Measurements from ENCODE around the gene KCNK2.

Gene KCNK2

DNA sequence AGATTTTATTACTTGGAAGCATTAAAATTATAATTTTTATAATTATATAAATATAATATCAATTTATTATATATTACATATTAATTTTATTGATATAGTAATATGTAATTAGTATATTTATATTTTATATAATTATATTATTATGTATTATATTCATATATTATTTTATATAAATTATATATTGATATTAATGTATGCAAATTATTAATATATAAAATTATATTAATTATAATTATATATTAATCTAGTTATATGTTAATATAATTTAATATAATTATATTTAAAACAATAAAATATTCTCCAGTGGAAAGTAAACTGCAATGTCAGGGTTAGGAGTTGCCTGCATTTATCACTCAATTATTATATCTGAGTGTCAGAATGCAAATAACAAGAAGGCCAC, 48.8 kb downstream of the KCNK2 start:
- no peaks in the 10 kb centered on the region for H3K4me1 ChIP-seq (ENCODE audit: insufficient read depth, low read length)
- H3K9ac ChIP-seq (ENCODE audit: low read length), result no peak overlapping the region
- no peaks in the 10 kb centered on the region for H3K9me3 ChIP-seq (ENCODE audit: low read length)
- no peak overlapping the region for H3K27ac ChIP-seq (ENCODE audit: low read depth, low read length)
- no peaks in the 10 kb centered on the region for H3K36me3 ChIP-seq (ENCODE audit: insufficient read depth, low read length)
- H3K4me3 ChIP-seq (ENCODE audit: low read depth in 1 of 2, low read length in 2 of 2), result no peak overlapping the region
- H3K27me3 ChIP-seq (ENCODE audit: control insufficient read depth in 1 of 2, insufficient read depth in 2 of 2, low read length in 2 of 2), result no peaks in the 10 kb centered on the region

GRCh38 chr1:215132156-215132555, 49.6 kb downstream of the KCNK2 start:
- no peaks in the 10 kb centered on the region for H3K27me3 ChIP-seq (ENCODE audit: control insufficient read depth in 1 of 2, insufficient read depth in 2 of 2, low read length in 2 of 2)
- no peaks in the 10 kb centered on the region for H3K4me1 ChIP-seq (ENCODE audit: insufficient read depth, low read length)
- no peak overlapping the region for H3K27ac ChIP-seq (ENCODE audit: low read depth, low read length)
- no peaks in the 10 kb centered on the region for H3K36me3 ChIP-seq (ENCODE audit: insufficient read depth, low read length)
- no peak overlapping the region for H3K4me3 ChIP-seq (ENCODE audit: low read depth in 1 of 2, low read length in 2 of 2)
- H3K9ac ChIP-seq (ENCODE audit: low read length), result no peak overlapping the region
- H3K9me3 ChIP-seq (ENCODE audit: low read length), result no peaks in the 10 kb centered on the region

GRCh38 chr1:215133532-215133931, 51.0 kb downstream of the KCNK2 start:
- H3K36me3 ChIP-seq (ENCODE audit: insufficient read depth, low read length), result no peaks in the 10 kb centered on the region

DNA sequence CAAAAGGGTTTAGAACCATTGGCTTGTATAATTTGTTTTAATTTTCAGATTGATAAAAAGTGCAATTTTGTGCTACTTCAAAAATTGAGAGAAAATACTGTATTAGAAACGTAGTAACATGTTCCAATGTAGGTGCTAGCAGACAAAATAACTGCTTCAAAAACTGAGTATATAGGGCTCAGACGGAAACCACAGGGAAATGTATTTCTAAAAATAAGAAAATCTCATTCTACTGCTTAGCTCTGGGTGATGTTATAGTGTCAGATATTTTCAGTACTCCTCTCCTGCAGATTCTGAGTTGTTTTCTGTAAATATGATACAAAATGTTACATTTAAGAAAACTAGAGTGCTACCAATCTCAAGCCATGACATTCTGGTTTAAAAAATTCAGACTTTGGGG, 55.4 kb downstream of the KCNK2 start:
- no peak overlapping the region for H3K4me3 ChIP-seq (ENCODE audit: low read depth in 1 of 2, low read length in 2 of 2)
- H3K36me3 ChIP-seq (ENCODE audit: insufficient read depth, low read length), result no peaks in the 10 kb centered on the region
- H3K9ac ChIP-seq (ENCODE audit: low read length), result no peak overlapping the region
- no peak overlapping the region for H3K27ac ChIP-seq (ENCODE audit: low read depth, low read length)
- H3K9me3 ChIP-seq (ENCODE audit: low read length), result no peaks in the 10 kb centered on the region
- H3K27me3 ChIP-seq (ENCODE audit: control insufficient read depth in 1 of 2, insufficient read depth in 2 of 2, low read length in 2 of 2), result no peaks in the 10 kb centered on the region
- no peaks in the 10 kb centered on the region for H3K4me1 ChIP-seq (ENCODE audit: insufficient read depth, low read length)

More at GRCh38 chr1:215133532-215133931, 51.0 kb downstream of the KCNK2 start:
- no peak overlapping the region for H3K27ac ChIP-seq (ENCODE audit: low read depth, low read length)
- no peak overlapping the region for H3K9ac ChIP-seq (ENCODE audit: low read length)
- H3K9me3 ChIP-seq (ENCODE audit: low read length), result no peaks in the 10 kb centered on the region
- H3K27me3 ChIP-seq (ENCODE audit: control insufficient read depth in 1 of 2, insufficient read depth in 2 of 2, low read length in 2 of 2), result no peaks in the 10 kb centered on the region
- H3K4me3 ChIP-seq (ENCODE audit: low read depth in 1 of 2, low read length in 2 of 2), result no peak overlapping the region
- H3K4me1 ChIP-seq (ENCODE audit: insufficient read depth, low read length), result no peaks in the 10 kb centered on the region

DNA sequence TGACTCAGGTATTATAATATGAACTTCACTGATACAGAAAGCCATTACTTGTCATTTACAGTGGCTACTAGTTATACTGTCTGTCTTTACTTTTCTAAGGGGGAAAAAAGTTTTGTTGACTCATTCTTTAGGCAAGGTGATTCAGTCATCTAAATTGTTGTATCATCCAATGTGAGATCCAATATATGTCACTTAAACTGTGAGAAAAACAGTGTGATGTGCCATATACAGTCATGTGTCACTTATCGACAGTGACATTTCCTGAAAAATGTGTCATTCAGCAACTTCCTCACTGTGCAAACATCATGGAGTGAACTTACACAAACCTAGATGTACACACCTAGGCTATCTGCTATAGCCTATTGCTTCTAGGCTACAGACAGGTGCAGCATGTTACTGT, 57.6 kb downstream of the KCNK2 start:
- Histone ChIP-seq H3K9me3 (ENCODE audit: low read length) (no peaks in the 10 kb centered on the region), H3K9ac (ENCODE audit: low read length) (no peak overlapping the region), H3K27me3 (ENCODE audit: control insufficient read depth in 1 of 2, insufficient read depth in 2 of 2, low read length in 2 of 2) (no peaks in the 10 kb centered on the region), H3K36me3 (ENCODE audit: insufficient read depth, low read length) (no peaks in the 10 kb centered on the region), H3K27ac (ENCODE audit: low read depth, low read length) (no peak overlapping the region), H3K4me3 (ENCODE audit: low read depth in 1 of 2, low read length in 2 of 2) (no peak overlapping the region), H3K4me1 (ENCODE audit: insufficient read depth, low read length) (no peaks in the 10 kb centered on the region)

GRCh38 chr1:215141460-215141859, 58.9 kb downstream of the KCNK2 start:
- Histone ChIP-seq H3K27ac (ENCODE audit: low read depth, low read length) (no peak overlapping the region), H3K9ac (ENCODE audit: low read length) (no peak overlapping the region), H3K36me3 (ENCODE audit: insufficient read depth, low read length) (no peaks in the 10 kb centered on the region), H3K27me3 (ENCODE audit: control insufficient read depth in 1 of 2, insufficient read depth in 2 of 2, low read length in 2 of 2) (no peaks in the 10 kb centered on the region), H3K9me3 (ENCODE audit: low read length) (no peaks in the 10 kb centered on the region), H3K4me1 (ENCODE audit: insufficient read depth, low read length) (no peaks in the 10 kb centered on the region), H3K4me3 (ENCODE audit: low read depth in 1 of 2, low read length in 2 of 2) (no peak overlapping the region)

GRCh38 chr1:215143497-215143896, 61.0 kb downstream of the KCNK2 start:
- H3K4me1 ChIP-seq (ENCODE audit: insufficient read depth, low read length), result no peaks in the 10 kb centered on the region
- no peak overlapping the region for H3K27ac ChIP-seq (ENCODE audit: low read depth, low read length)

GRCh38 chr1:215146240-215146975, 63.9 kb downstream of the KCNK2 start:
- Histone ChIP-seq H3K9ac (ENCODE audit: low read length) (no peak overlapping the region), H3K4me1 (ENCODE audit: insufficient read depth, low read length) (no peaks in the 10 kb centered on the region), H3K9me3 (ENCODE audit: low read length) (no peaks in the 10 kb centered on the region), H3K27ac (ENCODE audit: low read depth, low read length) (no peak overlapping the region), H3K4me3 (ENCODE audit: low read depth in 1 of 2, low read length in 2 of 2) (no peak overlapping the region), H3K27me3 (ENCODE audit: control insufficient read depth in 1 of 2, insufficient read depth in 2 of 2, low read length in 2 of 2) (no peaks in the 10 kb centered on the region), H3K36me3 (ENCODE audit: insufficient read depth, low read length) (no peaks in the 10 kb centered on the region)

More at GRCh38 chr1:215143497-215143896, 61.0 kb downstream of the KCNK2 start:
- Histone ChIP-seq H3K9ac (ENCODE audit: low read length) (no peak overlapping the region), H3K9me3 (ENCODE audit: low read length) (no peaks in the 10 kb centered on the region), H3K4me3 (ENCODE audit: low read depth in 1 of 2, low read length in 2 of 2) (no peak overlapping the region), H3K27me3 (ENCODE audit: control insufficient read depth in 1 of 2, insufficient read depth in 2 of 2, low read length in 2 of 2) (no peaks in the 10 kb centered on the region), H3K36me3 (ENCODE audit: insufficient read depth, low read length) (no peaks in the 10 kb centered on the region)

DNA sequence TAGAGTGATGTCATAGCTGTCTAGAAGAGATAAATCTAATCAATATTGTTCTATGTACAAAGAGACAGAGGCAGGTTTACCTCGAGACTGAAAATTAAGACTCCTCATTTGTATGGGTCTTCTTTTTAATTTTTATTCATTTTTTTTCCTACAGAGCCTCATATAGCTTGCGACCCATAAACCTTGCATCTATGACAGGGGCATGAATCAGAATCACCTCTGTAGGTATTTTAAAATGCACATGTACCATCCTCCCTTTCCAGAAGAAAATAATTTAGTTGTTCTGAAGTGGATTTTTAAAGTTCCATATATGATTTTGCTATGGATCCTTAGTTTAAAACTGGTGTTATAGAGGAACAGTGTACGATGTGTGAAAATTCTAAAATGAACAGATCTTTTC, 64.5 kb downstream of the KCNK2 start:
- no peak overlapping the region for H3K9ac ChIP-seq (ENCODE audit: low read length)
- H3K27me3 ChIP-seq (ENCODE audit: control insufficient read depth in 1 of 2, insufficient read depth in 2 of 2, low read length in 2 of 2), result no peaks in the 10 kb centered on the region
- no peaks in the 10 kb centered on the region for H3K36me3 ChIP-seq (ENCODE audit: insufficient read depth, low read length)
- no peak overlapping the region for H3K27ac ChIP-seq (ENCODE audit: low read depth, low read length)
- no peaks in the 10 kb centered on the region for H3K9me3 ChIP-seq (ENCODE audit: low read length)
- H3K4me3 ChIP-seq (ENCODE audit: low read depth in 1 of 2, low read length in 2 of 2), result no peak overlapping the region
- H3K4me1 ChIP-seq (ENCODE audit: insufficient read depth, low read length), result no peaks in the 10 kb centered on the region

GRCh38 chr1:215151841-215152549, 69.5 kb downstream of the KCNK2 start:
- no peak overlapping the region for H3K9ac ChIP-seq (ENCODE audit: low read length)
- no peak overlapping the region for H3K4me3 ChIP-seq (ENCODE audit: low read depth in 1 of 2, low read length in 2 of 2)
- H3K9me3 ChIP-seq (ENCODE audit: low read length), result no peaks in the 10 kb centered on the region
- no peaks in the 10 kb centered on the region for H3K27me3 ChIP-seq (ENCODE audit: control insufficient read depth in 1 of 2, insufficient read depth in 2 of 2, low read length in 2 of 2)
- no peaks in the 10 kb centered on the region for H3K36me3 ChIP-seq (ENCODE audit: insufficient read depth, low read length)
- H3K27ac ChIP-seq (ENCODE audit: low read depth, low read length), result no peak overlapping the region
- H3K4me1 ChIP-seq (ENCODE audit: insufficient read depth, low read length), result no peaks in the 10 kb centered on the region

GRCh38 chr1:215156232-215156631, 73.7 kb downstream of the KCNK2 start:
- H3K9me3 ChIP-seq (ENCODE audit: low read length), result no peaks in the 10 kb centered on the region
- no peak overlapping the region for H3K9ac ChIP-seq (ENCODE audit: low read length)
- H3K4me3 ChIP-seq (ENCODE audit: low read depth in 1 of 2, low read length in 2 of 2), result no peak overlapping the region
- H3K36me3 ChIP-seq (ENCODE audit: insufficient read depth, low read length), result no peaks in the 10 kb centered on the region
- H3K27me3 ChIP-seq (ENCODE audit: control insufficient read depth in 1 of 2, insufficient read depth in 2 of 2, low read length in 2 of 2), result no peaks in the 10 kb centered on the region
- H3K27ac ChIP-seq (ENCODE audit: low read depth, low read length), result no peak overlapping the region
- H3K4me1 ChIP-seq (ENCODE audit: insufficient read depth, low read length), result no peaks in the 10 kb centered on the region

DNA sequence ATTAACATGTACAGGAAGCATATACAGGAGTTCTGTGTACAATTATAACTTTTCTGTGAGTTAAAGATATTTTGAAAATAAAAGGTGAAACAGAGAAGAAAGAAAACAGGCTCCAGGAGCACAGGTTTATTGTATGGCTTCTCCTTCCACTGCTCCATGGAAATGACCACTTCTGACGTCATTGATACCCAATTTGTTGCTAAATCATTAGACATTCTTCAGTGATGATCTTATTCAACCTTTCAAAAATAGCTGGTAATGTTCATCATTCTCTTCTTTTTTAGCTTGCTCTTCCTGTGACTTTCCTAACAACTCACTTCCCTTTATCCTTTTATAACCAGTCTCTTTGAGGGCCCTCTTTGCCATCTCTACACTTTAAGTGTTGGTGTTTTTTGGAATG, 77.8 kb downstream of the KCNK2 start:
- H3K27me3 ChIP-seq (ENCODE audit: control insufficient read depth in 1 of 2, insufficient read depth in 2 of 2, low read length in 2 of 2), result no peaks in the 10 kb centered on the region
- H3K4me1 ChIP-seq (ENCODE audit: insufficient read depth, low read length), result no peaks in the 10 kb centered on the region
- no peaks in the 10 kb centered on the region for H3K9me3 ChIP-seq (ENCODE audit: low read length)
- no peak overlapping the region for H3K4me3 ChIP-seq (ENCODE audit: low read depth in 1 of 2, low read length in 2 of 2)
- H3K36me3 ChIP-seq (ENCODE audit: insufficient read depth, low read length), result no peaks in the 10 kb centered on the region
- H3K27ac ChIP-seq (ENCODE audit: low read depth, low read length), result no peak overlapping the region
- H3K9ac ChIP-seq (ENCODE audit: low read length), result no peak overlapping the region
